SJCRH30 (cell line): ENCODE measurements around the gene CDC45. TPM values are rescaled to one million over a fixed set of nuclear protein-coding genes. Genes with fewer than 3 reads are reported as not detected.
"Not testable (repeated sequence)": the region's sequence is repeated elsewhere in the genome, so short reads cannot be mapped to it uniquely, and the experiment has no call there.

Source experiments
- DNase-seq, 2 experiments: peaks; one replicate each; pipeline ENCODE4 v3.0.0-alpha.2; 2015 to 2020
- H3K27ac ChIP-seq: fragments of 250-450 bp; sonication (Bioruptor Pico); 2 replicates; pipeline ENCODE4 v1.5.1; 2020; ENCODE audit warnings: mild to moderate bottlenecking, moderate library complexity
- H3K27me3 ChIP-seq: fragments of 250-450 bp; sonication (Bioruptor Pico); 2 replicates; pipeline ENCODE4 v1.5.1; 2020; ENCODE audit warnings: mild to moderate bottlenecking, moderate library complexity
- H3K36me3 ChIP-seq: fragments of 250-450 bp; sonication (Bioruptor Pico); 2 replicates; pipeline ENCODE4 v1.5.1; 2020; ENCODE audit warnings: mild to moderate bottlenecking, moderate library complexity
- H3K4me1 ChIP-seq: fragments of 250-450 bp; sonication (Bioruptor Pico); 2 replicates; pipeline ENCODE4 v1.5.1; 2020; ENCODE audit warnings: mild to moderate bottlenecking, moderate library complexity
- H3K4me3 ChIP-seq: fragments of 250-450 bp; sonication (Bioruptor Pico); 2 replicates; pipeline ENCODE4 v1.5.1; 2020; ENCODE audit warnings: mild to moderate bottlenecking, moderate library complexity
- H3K9me3 ChIP-seq: fragments of 250-450 bp; sonication (Bioruptor Pico); replicated peaks from 2 replicates; pipeline ENCODE4 v1.5.1; 2020; ENCODE audit warnings: mild to moderate bottlenecking, moderate library complexity
- total RNA-seq: library from RNA; depleted of rRNA; stranded (reverse); fragments of >200 nt; shearing (Covaris generic); gene quantifications from 2 replicates; pipeline ENCODE4 v1.2.3, GENCODE V29; 2014; rRNA removed

The CDC45 gene
- total RNA-seq: 48.4 and 56.0 TPM in 2 replicates

- Histone ChIP-seq H3K9me3 (no peaks in the 10 kb centered on the region), H3K36me3 (peaks cover 18% of the 10 kb centered on the region), H3K27me3 (no peaks in the 10 kb centered on the region), H3K4me1 (0 out of 2 replicates have a peak, but pooled peaks cover 7% of the 10 kb centered on the region), H3K27ac (peak within 1 kb of the TSS; percentile 100), H3K4me3 (peak within 1 kb of the TSS; percentile 83)
- peak; percentile 96 to 99 for DNase-seq
Observed at GRCh38 chr22:19479355-19480172, at the start of gene CDC45. Gene CDC45 (plus strand): TSS chr22:19479920. CDS start chr22:19479969, 49 bp downstream.

DNA sequence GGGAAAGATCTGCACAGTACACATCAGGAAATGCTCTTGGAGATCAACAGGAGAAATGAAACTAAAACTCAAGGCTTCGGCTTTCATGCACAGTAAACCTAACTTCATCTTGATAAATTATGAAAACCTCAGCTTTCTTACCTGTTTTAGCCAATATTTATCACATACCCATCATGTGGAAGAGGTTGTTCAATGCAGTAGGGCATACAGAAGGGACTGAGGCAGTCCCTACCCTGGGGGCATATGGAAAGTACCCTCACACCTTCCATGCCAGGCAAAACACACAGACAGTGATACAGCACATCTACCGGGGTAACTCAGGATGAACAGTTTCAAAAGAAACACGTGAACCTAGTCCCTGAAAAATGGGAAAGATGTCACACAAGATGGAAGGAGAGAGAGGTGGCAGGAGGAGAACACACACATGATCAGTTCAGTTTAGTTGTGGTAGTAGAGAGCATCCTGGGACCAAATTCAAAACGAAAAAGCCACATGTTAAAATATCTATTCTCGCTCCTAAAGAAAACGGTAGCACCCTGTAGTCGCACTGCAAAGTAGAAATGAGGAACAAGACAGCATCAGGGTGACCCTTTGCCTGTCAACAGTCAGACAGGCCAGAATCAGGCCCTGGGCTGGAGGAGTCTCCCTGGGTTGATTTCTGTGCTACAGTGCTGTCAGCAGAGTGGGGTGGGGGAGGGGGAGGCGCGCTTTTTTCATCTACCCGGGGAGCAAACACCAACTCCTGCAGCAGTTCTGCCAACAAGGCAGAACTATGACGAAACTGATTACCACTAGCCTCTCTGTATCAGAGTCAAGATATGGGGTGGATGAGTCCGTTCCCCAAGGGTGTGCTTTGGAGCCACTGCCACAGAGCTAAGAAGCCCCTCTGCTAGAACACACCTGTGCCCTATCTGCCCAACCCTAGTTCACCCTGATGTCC lies 49.5 kb upstream of the CDC45 start:
- Histone ChIP-seq H3K4me1 (peaks cover 6% of the 10 kb centered on the region; the same call in 1 of the 2 replicates), H3K27me3 (no peaks in the 10 kb centered on the region), H3K27ac (peak overlapping the region; percentile 54; the same call in 1 of the 2 replicates), H3K4me3 (peak overlapping the region; percentile 83), H3K9me3 (no peaks in the 10 kb centered on the region), H3K36me3 (peaks cover 3% of the 10 kb centered on the region; the same call in 1 of the 2 replicates)
- DNase-seq: peak; percentile 11 to 16

DNA sequence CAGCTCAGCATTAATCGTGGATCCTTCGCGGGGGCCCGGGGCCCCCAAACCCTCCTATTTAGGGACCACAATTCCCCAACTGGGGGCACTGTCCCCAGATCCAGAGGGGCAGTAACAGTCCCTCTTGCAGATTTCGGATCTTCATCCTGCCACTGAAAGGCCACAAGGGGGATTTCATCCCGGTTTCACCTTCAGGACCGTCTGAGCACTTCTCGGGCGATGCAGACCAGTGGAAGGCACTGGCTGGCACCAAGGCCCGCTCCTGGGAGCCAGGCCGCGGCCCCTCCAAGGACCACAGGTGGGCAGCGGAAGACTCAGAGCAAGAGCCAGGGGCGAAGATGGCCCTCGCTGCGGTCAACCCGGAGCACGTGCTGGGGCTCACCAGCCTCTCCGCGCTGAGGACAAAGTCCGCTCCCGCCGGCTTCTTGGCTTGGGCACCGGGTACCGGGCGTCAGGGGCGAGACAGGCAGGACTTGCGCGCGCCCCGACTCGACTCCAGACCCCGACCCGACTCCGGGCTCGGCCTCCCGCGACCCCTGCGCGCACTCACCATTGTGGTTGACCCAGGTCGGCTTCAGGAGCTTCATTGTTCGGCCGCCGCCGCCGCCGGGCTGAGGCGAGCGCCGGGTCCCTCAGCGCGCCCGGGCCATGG lies 48.7 kb upstream of the CDC45 start:
- H3K9me3 ChIP-seq: no peaks in the 10 kb centered on the region
- no peaks in the 10 kb centered on the region for H3K27me3 ChIP-seq
- DNase-seq: peak; percentile 21 to 42
- peaks cover 6% of the 10 kb centered on the region; the same call in 1 of the 2 replicates for H3K4me1 ChIP-seq
- peak overlapping the region; percentile 54 for H3K27ac ChIP-seq
- H3K36me3 ChIP-seq: peaks cover 5% of the 10 kb centered on the region
- H3K4me3 ChIP-seq: peak overlapping the region; percentile 83

DNA sequence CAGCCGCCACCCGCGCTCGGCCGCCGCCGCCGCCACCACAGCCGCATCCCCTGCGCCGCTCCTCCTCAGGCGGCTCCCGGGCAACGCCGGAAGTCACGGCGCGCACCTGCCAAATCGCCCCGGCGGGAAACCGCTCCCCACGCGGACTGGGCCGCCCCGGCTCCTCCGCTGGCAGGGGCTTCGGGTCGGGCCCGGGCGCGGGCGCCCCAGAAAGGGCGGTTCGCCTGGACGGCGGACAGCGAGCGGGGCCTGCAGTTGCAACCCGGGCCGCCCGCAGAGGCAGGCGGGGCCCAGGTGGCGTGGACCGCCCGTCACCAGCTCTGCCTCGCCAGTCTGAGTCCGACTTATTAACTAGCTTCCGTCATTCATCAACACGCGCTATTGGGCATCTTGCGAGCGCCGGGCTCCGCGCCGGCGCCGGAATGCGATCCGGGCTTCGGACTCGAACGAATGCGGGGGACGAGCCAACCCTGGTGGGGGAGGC lies 48.0 kb upstream of the CDC45 start, which contains the start of gene HIRA:
TSS of gene HIRA (minus strand) at position 85 of the 484 bp plus-strand sequence. CDS start 257 bp downstream, outside the sequence.
- H3K9me3 ChIP-seq: no peaks in the 10 kb centered on the region
- H3K36me3 ChIP-seq: peaks cover 5% of the 10 kb centered on the region
- no peaks in the 10 kb centered on the region for H3K27me3 ChIP-seq
- peaks cover 6% of the 10 kb centered on the region; the same call in 1 of the 2 replicates for H3K4me1 ChIP-seq
- DNase-seq: peak; percentile 79 to 86
- peak within 1 kb of the TSS; percentile 83 for H3K4me3 ChIP-seq
- peak within 1 kb of the TSS; percentile 93 for H3K27ac ChIP-seq

DNA sequence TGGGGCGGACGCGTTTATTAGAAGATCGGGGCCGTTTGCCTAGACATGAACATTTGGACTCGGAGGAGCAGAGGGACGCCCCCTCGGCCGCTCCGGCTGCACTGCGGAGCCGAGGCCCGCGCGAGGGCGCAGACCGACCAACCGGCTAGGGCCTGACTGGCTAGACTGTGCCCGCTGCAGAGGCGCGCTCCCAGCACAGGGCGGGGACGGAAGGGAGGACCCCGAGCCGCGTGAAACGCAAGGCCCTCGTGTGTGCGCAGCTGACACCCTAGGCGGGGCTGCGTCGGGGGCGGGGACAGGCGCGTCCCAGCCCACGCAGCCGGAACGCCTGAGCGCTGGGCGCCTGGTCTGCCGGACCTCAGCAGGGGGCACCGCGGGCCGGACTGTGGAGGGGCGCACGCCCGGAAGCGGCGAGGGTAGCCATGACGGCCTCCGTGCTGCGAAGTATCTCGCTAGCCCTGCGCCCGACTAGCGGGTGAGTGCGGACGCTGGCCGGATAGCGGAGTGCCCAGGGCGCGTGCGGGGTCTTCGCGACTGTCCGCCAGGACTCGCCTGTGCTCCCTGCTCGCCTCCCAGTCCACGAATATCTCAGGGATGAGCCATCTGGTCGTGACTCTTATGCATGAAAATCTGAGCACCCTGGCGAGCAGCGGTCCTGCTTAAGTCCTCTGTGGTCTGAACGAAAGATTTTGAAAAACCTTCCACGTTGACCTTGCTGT lies 47.4 kb upstream of the CDC45 start, which contains the start of gene MRPL40:
TSS of gene MRPL40 (plus strand) at position 413 of the 719 bp plus-strand sequence. CDS start at position 423, 10 bp downstream.
- Histone ChIP-seq H3K9me3 (no peaks in the 10 kb centered on the region), H3K27me3 (no peaks in the 10 kb centered on the region), H3K27ac (peak within 1 kb of the TSS; percentile 93), H3K36me3 (peaks cover 5% of the 10 kb centered on the region), H3K4me3 (peak within 1 kb of the TSS; percentile 83), H3K4me1 (peaks cover 6% of the 10 kb centered on the region; the same call in 1 of the 2 replicates)
- DNase-seq: peak; percentile 95 to 96

DNA sequence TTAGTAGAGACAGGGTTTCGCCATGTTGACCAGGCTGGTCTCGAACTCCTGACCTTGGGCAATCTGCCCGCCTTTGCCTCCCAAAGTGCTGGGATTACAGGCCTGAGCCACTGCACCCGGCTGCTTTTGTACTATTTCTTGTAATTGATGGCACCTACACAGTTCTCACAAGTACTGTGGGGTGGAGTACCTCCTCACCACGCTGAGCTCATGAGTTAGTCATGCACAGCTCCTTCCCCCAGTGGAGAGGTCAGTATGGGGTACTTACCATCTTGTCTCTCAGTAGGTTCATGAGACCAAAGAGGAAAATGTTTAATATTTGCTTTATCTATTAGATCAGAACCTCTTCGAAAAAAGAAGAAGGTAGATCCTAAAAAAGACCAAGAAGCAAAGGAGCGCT lies 45.3 kb upstream of the CDC45 start:
- Histone ChIP-seq H3K27me3 (no peaks in the 10 kb centered on the region), H3K27ac (no peak overlapping the region), H3K4me1 (peaks cover 6% of the 10 kb centered on the region; the same call in 1 of the 2 replicates), H3K9me3 (no peaks in the 10 kb centered on the region), H3K36me3 (peaks cover 5% of the 10 kb centered on the region), H3K4me3 (no peak overlapping the region)
- DNase-seq: no peak

DNA sequence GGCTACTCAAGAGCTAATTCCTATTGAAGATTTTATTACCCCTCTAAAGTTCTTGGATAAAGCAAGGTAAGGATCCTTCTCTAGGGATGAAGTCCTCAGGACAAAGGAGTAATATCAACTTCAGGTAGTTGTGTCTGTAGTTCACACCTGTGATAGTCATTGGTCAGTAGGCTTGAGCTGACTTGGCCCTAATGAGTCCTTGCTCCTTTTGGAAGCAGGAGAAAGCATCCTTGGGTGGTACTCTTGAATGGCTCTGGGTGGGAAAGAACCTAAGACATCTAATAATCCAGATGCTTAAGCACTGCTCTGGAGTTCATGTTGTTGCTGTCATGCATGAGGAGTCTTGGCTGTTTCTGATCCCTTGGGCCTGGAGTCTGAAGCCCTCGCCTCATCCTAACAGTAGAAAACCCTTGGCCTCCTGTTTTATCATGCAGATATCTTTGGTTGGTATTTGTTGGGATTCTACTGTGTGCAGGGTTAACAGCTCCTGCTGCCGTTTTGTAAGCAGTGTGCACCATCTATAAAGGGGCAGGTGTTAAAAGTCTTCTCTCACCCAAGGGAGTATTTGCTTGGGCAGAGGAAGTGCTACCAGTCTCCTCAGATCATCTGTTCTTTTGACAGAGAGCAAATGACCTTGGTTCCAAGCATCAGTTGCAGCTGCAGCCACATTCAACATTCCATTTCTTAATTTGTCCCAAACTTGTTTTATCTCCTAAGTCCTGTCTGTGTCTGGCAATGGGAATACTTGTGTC lies 44.7 kb upstream of the CDC45 start:
- Histone ChIP-seq H3K4me1 (peaks cover 4% of the 10 kb centered on the region; the same call in 1 of the 2 replicates), H3K9me3 (no peaks in the 10 kb centered on the region), H3K4me3 (no peak overlapping the region), H3K36me3 (peaks cover 5% of the 10 kb centered on the region), H3K27me3 (no peaks in the 10 kb centered on the region), H3K27ac (no peak overlapping the region)
- no peak for DNase-seq

- H3K27ac ChIP-seq, H3K4me3 ChIP-seq, H3K27me3 ChIP-seq, DNase-seq, H3K4me1 ChIP-seq, H3K9me3 ChIP-seq, H3K36me3 ChIP-seq: not testable (repeated sequence)
Observed at GRCh38 chr22:19436444-19437161, 43.1 kb upstream of the CDC45 start.

DNA sequence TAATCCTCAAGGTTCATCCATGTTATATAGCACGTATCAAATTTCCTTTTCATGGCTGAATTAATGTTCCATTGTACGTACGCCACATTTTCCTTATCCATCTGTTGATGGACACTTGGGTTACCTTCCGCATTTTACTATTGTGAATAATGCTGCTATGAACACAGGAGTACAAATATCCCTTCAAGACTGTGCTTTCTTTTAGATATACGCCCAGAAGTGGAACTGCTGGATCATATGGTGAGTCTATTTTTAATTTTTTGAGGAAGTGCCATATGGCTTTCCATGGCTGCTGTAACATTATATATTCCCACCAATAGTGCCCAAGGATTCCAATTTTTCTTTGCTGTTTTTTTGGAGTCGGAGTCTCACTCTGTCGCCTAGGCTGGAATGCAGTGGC lies 41.4 kb upstream of the CDC45 start:
- H3K27me3 ChIP-seq: no peaks in the 10 kb centered on the region
- no peaks in the 10 kb centered on the region for H3K4me1 ChIP-seq
- H3K9me3 ChIP-seq: no peaks in the 10 kb centered on the region
- DNase-seq: no peak
- no peak overlapping the region for H3K27ac ChIP-seq
- peaks cover 13% of the 10 kb centered on the region for H3K36me3 ChIP-seq
- no peak overlapping the region for H3K4me3 ChIP-seq

- Histone ChIP-seq H3K4me1 (no peaks in the 10 kb centered on the region), H3K27ac (no peak overlapping the region), H3K27me3 (no peaks in the 10 kb centered on the region), H3K36me3 (peaks cover 20% of the 10 kb centered on the region), H3K9me3 (no peaks in the 10 kb centered on the region), H3K4me3 (no peak overlapping the region)
- no peak for DNase-seq
Observed at GRCh38 chr22:19440411-19441195, 39.1 kb upstream of the CDC45 start.

- H3K27me3 ChIP-seq: no peaks in the 10 kb centered on the region
- no peak for DNase-seq
- H3K27ac ChIP-seq: no peak overlapping the region
- H3K9me3 ChIP-seq: no peaks in the 10 kb centered on the region
- H3K36me3 ChIP-seq: peaks cover 17% of the 10 kb centered on the region
- no peaks in the 10 kb centered on the region for H3K4me1 ChIP-seq
- no peak overlapping the region for H3K4me3 ChIP-seq
Observed at GRCh38 chr22:19442166-19442565, 37.6 kb upstream of the CDC45 start.
